GM12878 (cell line): Measurements from ENCODE around the gene PHKB. TPM values are rescaled to one million over a fixed set of nuclear protein-coding genes. Genes with fewer than 3 reads are reported as not detected.

Experiments
- ATAC-seq: fragments of 200-7000 bp; cut with Tn5 transposase; 3 replicates; pipeline ENCODE4 v1.9.1; 2020; ENCODE audit warnings: mild to moderate bottlenecking, moderate library complexity
- BruUV-seq: library from RNA; stranded (reverse); fragments of 400-500 nt; replicated peaks from 2 replicates; lab custom pipeline; 2021; lab: Mats Ljungman, UMichigan
- CTCF ChIA-PET: fragments of 300-600 bp; sonication (Branson Sonifier 250); formaldehyde crosslinking; extraction: SDS; loops from one replicate; lab custom pipeline; 2021; ENCODE audit warnings: inconsistent platforms; lab: Yijun Ruan, JAX
- POLR2A ChIA-PET: fragments of 350-600 bp; formaldehyde crosslinking; extraction: SDS; loops from one replicate; lab custom pipeline; 2021; ENCODE audit warnings: inconsistent platforms; lab: Charles Lee
- RAD21 ChIA-PET: fragments of 300-600 bp; sonication (Branson Sonifier 250); formaldehyde crosslinking; loops from one replicate; lab custom pipeline; 2023; ENCODE audit warnings: antibody characterized with exemption; ENCODE audit not compliant: unreplicated experiment; lab: Charles Lee
- SMC1A ChIA-PET: fragments of 300-600 bp; sonication (Branson Sonifier 250); formaldehyde crosslinking; loops from one replicate; lab custom pipeline; 2023; ENCODE audit not compliant: unreplicated experiment, uncharacterized antibody; lab: Charles Lee
- DNase-seq: peaks from one replicate; pipeline ENCODE4 v3.0.0-alpha.2; 2011; ENCODE audit warnings: low read depth, low spot score
- FAIRE-seq: peaks from 3 replicates; lab custom pipeline; 2011; peaks lifted over from hg19 to GRCh38; lab: Jason Lieb, UNC
- H2AFZ ChIP-seq: 2 replicates; pipeline ENCODE4 v1.6.0; 2011; ENCODE audit warnings: low read depth, low read length, control low read depth; ENCODE audit not compliant: control insufficient read depth
- H3K27ac ChIP-seq: 2 replicates; pipeline ENCODE4 v1.5.1; 2011; ENCODE audit warnings: control low read depth; ENCODE audit not compliant: control insufficient read depth, insufficient read depth
- H3K27me3 ChIP-seq, 2 experiments: replicated peaks in 1 of 2; 2 replicates each; pipeline versions ENCODE4 v1.6.0 to v1.6.1; 2011; ENCODE audit warnings: low read length in 1 of 2; ENCODE audit not compliant: control insufficient read depth in 2 of 2, insufficient read depth in 2 of 2
- H3K36me3 ChIP-seq, 2 experiments: 2 replicates each; pipeline ENCODE4 v1.5.1; 2011; ENCODE audit warnings: low read length in 1 of 2; ENCODE audit not compliant: control insufficient read depth in 2 of 2, insufficient read depth in 2 of 2
- H3K4me1 ChIP-seq: 2 replicates; pipeline ENCODE4 v1.6.1; 2011; ENCODE audit warnings: mild to moderate bottlenecking, low read length, moderate library complexity, mixed read lengths; ENCODE audit not compliant: control insufficient read depth, insufficient read depth
- H3K4me2 ChIP-seq: 2 replicates; pipeline ENCODE4 v1.6.0; 2011; ENCODE audit warnings: control low read depth; ENCODE audit not compliant: control insufficient read depth, insufficient read depth
- H3K4me3 ChIP-seq: fragments of 200-600 bp; sonication (generic); 2 replicates; pipeline ENCODE4 v1.5.1; 2016
- H3K79me2 ChIP-seq: 2 replicates; pipeline ENCODE4 v1.6.0; 2011; ENCODE audit warnings: low read length; ENCODE audit not compliant: control insufficient read depth, insufficient read depth
- H3K9ac ChIP-seq: 2 replicates; pipeline ENCODE4 v1.8.0; 2011; ENCODE audit warnings: low read length, control low read depth, mixed read lengths; ENCODE audit not compliant: control insufficient read depth, insufficient read depth
- H3K9me3 ChIP-seq: replicated peaks from 3 replicates; pipeline ENCODE4 v1.5.1; 2011; ENCODE audit warnings: mild to moderate bottlenecking, low read length; ENCODE audit not compliant: control insufficient read depth, insufficient read depth
- H4K20me1 ChIP-seq: 2 replicates; pipeline ENCODE4 v1.6.0; 2011; ENCODE audit not compliant: control insufficient read depth, insufficient read depth
- CBFB ChIP-seq: IDR thresholded peaks from 2 replicates; pipeline ENCODE4 v1.6.1; 2016; ENCODE audit warnings: antibody characterized with exemption, low read depth
- CBX3 ChIP-seq: fragments of 200-600 bp; sonication (generic); IDR thresholded peaks from 2 replicates; pipeline ENCODE4 v1.6.1; 2016; ENCODE audit warnings: low read depth, borderline replicate concordance
- CREM ChIP-seq: IDR thresholded peaks from 2 replicates; pipeline ENCODE4 v1.6.1; 2014; ENCODE audit warnings: antibody characterized with exemption, low read depth
- FOXM1 ChIP-seq: IDR thresholded peaks from 2 replicates; pipeline ENCODE4 v1.6.1; 2012; ENCODE audit warnings: low read depth, mild to moderate bottlenecking, inconsistent platforms, low read length, moderate library complexity
- SIX5 ChIP-seq: IDR thresholded peaks from 2 replicates; pipeline ENCODE4 v1.6.1; 2011; ENCODE audit warnings: mild to moderate bottlenecking, low read depth, low read length, moderate library complexity; ENCODE audit not compliant: severe bottlenecking
- WGBS: methylation state at CpG from one replicate; pipeline ENCODE4 v1.1.6; 2016; ENCODE audit warnings: low lambda C conversion rate; ENCODE audit not compliant: insufficient replicate concordance, insufficient coverage; ENCODE audit errors: missing lambda C conversion rate; 5-methylcytosine and 5-hydroxymethylcytosine counted together
- in situ Hi-C: fragments of 300-500 bp; cut with MboI; formaldehyde crosslinking; loops from 9 replicates; pipeline ENCODE4 v1.14.3; 2018; ENCODE audit warnings: mixed read lengths
- intact Hi-C: fragments of 100-400 bp; cut with micrococcal nuclease; formaldehyde crosslinking; loops from one replicate; pipeline ENCODE4 v1.14.2; 2022; ENCODE audit not compliant: unreplicated experiment
- polyA plus RNA-seq, 11 experiments: library from polyadenylated mRNA; depleted of rRNA in 4 of 11; unstranded in 6 of 11; stranded (reverse) in 5 of 11; fragments of >200 nt; fragmentation: Nextera tagmentation in 4 of 11; fragmentation: Illumina TruSeq in 1 of 11; extraction: Ambion mirVana in 4 of 11; extraction: Trizol in 1 of 11; gene quantifications; 1 replicate in 1 of 11; 2 replicates in 10 of 11; pipeline versions ENCODE4 v1.2.1 to v1.2.3, GENCODE V29; 2011 to 2016; ENCODE audit warnings: inconsistent platforms in 2 of 11, missing spikeins in 2 of 11, low read depth in 1 of 11
- total RNA-seq, 4 experiments: library from RNA; depleted of rRNA in 3 of 4; stranded (reverse); fragments of >200 nt in 3 of 4; fragmentation: Illumina TruSeq in 1 of 4; extraction: Trizol in 1 of 4; gene quantifications; 2 replicates each; pipeline versions ENCODE4 v1.2.1 to v1.2.3, GENCODE V29; 2013 to 2021
- TF ChIP-seq, protein P1 (sequence below): fragments of 150-350 bp; IDR thresholded peaks from 2 replicates; pipeline ENCODE4 v1.6.1; 2014; ENCODE audit warnings: mild to moderate bottlenecking, low read depth, low read length
- TF ChIP-seq, protein P2 (sequence below): fragments of 450-650 bp; IDR thresholded peaks from 2 replicates; pipeline ENCODE4 v1.6.1; 2014; ENCODE audit warnings: mild to moderate bottlenecking

Gene PHKB
- total and polyA plus RNA-seq, 10 of the 15 experiments (the other 5 are each of a cell fraction or from before 2014, with no cell fraction given): 14.2 to 65.6 (median 37.0) TPM

DNA sequence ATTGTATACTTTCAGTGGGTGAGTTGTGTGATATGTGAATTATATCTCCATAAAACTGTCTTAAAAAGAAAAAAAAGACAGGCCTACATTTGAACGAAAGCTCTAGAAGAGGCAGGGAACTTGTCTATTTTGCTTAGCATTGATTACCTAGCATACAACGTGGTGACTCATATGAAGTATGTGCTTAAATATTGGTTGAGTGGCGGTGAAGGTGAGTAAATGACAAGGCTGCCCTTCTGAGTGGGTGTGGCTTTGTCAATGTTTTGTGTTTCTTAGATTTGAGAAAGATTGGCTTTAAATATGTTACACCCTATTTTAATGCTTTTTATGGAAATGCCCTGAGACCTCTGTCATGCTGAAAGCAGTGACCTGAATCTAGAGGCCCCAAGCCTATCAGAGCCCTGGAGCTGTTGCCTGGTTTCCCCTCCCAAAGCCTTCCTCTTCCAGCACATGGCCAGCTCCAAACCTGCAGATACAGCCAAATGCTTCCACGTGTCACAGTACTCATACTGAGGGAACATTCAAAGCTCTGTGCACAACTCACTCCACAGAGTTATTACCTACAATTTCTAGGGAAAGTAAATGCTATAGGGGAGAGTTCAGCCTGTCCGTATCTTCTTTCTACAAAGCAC, 260.0 kb downstream of the PHKB start:
- H3K4me1 ChIP-seq: no peaks in the 10 kb centered on the region
- no peak overlapping the region for H2AFZ ChIP-seq
- no peaks in the 10 kb centered on the region for H3K79me2 ChIP-seq
- H3K4me2 ChIP-seq: no peak overlapping the region
- H3K9ac ChIP-seq: no peak overlapping the region
- no peaks in the 10 kb centered on the region for H3K27me3 ChIP-seq
- POLR2A ChIA-PET: no interaction called here
- H3K4me3 ChIP-seq: no peak overlapping the region
- intact Hi-C loops: no loop called here
- RAD21 ChIA-PET: no interaction called here
- no peak for DNase-seq
- ATAC-seq: no peak
- TF ChIP-seq SIX5 (no peak), CREM (no peak), CBFB (no peak), CBX3 (no peak), FOXM1 (no peak)
- TF ChIP-seq, protein P1, sequence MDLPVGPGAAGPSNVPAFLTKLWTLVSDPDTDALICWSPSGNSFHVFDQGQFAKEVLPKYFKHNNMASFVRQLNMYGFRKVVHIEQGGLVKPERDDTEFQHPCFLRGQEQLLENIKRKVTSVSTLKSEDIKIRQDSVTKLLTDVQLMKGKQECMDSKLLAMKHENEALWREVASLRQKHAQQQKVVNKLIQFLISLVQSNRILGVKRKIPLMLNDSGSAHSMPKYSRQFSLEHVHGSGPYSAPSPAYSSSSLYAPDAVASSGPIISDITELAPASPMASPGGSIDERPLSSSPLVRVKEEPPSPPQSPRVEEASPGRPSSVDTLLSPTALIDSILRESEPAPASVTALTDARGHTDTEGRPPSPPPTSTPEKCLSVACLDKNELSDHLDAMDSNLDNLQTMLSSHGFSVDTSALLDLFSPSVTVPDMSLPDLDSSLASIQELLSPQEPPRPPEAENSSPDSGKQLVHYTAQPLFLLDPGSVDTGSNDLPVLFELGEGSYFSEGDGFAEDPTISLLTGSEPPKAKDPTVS: no peak
- TF ChIP-seq, protein P2, sequence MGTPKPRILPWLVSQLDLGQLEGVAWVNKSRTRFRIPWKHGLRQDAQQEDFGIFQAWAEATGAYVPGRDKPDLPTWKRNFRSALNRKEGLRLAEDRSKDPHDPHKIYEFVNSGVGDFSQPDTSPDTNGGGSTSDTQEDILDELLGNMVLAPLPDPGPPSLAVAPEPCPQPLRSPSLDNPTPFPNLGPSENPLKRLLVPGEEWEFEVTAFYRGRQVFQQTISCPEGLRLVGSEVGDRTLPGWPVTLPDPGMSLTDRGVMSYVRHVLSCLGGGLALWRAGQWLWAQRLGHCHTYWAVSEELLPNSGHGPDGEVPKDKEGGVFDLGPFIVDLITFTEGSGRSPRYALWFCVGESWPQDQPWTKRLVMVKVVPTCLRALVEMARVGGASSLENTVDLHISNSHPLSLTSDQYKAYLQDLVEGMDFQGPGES: no peak
- no peaks in the 10 kb centered on the region for H3K9me3 ChIP-seq
- CTCF ChIA-PET: no interaction called here
- WGBS: 58% methylated on average over 5 of the region's 5 CpGs
- no TSS peak for BruUV-seq
- no peak for FAIRE-seq
- in situ Hi-C loops: no loop called here
- no peaks in the 10 kb centered on the region for H4K20me1 ChIP-seq
- SMC1A ChIA-PET: no interaction called here
- no peak overlapping the region for H3K27ac ChIP-seq
- no peaks in the 10 kb centered on the region for H3K36me3 ChIP-seq
